ENCODE data around the gene PAX6. TPM values are rescaled to one million over a fixed set of nuclear protein-coding genes. Genes with fewer than 3 reads are reported as not detected.

PAX6 gene
- total RNA-seq, 1 experiment from 2014 or later, result 29.0 TPM

DNA sequence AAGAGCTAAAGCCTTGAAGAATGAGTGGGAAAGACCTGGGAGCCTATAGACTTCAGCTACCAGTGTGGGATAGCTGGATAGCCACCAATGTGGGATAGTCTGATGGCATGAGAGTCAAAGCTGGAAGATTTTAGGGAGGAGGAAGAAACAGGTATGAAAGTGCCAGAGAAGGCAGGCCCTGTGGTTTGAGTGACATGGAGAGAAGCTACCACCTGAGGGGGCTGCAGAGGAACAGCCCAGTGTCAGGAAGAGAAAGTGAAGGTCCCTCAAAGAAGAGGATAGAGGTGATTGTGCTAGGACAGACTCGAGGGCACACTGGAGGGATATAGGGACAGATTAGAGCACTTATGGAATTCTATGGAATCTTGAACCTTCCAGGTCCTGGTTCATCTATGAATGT lies 23.1 kb upstream of the PAX6 start:
- no peaks in the 10 kb centered on the region for H3K36me3 ChIP-seq (ENCODE audit: low read depth)
- no peaks in the 10 kb centered on the region for H3F3A ChIP-seq (ENCODE audit: insufficient read depth, low read depth)
- BruUV-seq (replicated peaks), result no TSS peak
- no peaks in the 10 kb centered on the region for H3K4me1 ChIP-seq (replicated peaks; ENCODE audit: insufficient read depth)
- H3K4me3 ChIP-seq, result no peak overlapping the region
- H3K79me2 ChIP-seq (ENCODE audit: low read depth), result no peaks in the 10 kb centered on the region
- no peak for TF ChIP-seq EZH2 (IDR thresholded peaks at IDR 0.05; ENCODE audit: low read depth)
- TF ChIP-seq, protein P1, sequence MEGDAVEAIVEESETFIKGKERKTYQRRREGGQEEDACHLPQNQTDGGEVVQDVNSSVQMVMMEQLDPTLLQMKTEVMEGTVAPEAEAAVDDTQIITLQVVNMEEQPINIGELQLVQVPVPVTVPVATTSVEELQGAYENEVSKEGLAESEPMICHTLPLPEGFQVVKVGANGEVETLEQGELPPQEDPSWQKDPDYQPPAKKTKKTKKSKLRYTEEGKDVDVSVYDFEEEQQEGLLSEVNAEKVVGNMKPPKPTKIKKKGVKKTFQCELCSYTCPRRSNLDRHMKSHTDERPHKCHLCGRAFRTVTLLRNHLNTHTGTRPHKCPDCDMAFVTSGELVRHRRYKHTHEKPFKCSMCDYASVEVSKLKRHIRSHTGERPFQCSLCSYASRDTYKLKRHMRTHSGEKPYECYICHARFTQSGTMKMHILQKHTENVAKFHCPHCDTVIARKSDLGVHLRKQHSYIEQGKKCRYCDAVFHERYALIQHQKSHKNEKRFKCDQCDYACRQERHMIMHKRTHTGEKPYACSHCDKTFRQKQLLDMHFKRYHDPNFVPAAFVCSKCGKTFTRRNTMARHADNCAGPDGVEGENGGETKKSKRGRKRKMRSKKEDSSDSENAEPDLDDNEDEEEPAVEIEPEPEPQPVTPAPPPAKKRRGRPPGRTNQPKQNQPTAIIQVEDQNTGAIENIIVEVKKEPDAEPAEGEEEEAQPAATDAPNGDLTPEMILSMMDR (conservative IDR thresholded peaks at IDR 0.05), result no peak
- H4K20me1 ChIP-seq (ENCODE audit: insufficient read depth), result no peaks in the 10 kb centered on the region
- H3K9me3 ChIP-seq (ENCODE audit: insufficient read depth, low read depth), result no peaks in the 10 kb centered on the region
- ChIA-PET CTCF (no interaction called here), POLR2A (ENCODE audit: unreplicated experiment) (interaction anchor here (0.6 kb wide), 1 partner anchor 126 kb away, joined by 5 read pairs; no protein-coding TSS in a partner anchor)
- intact Hi-C loops (cut with micrococcal nuclease; ENCODE audit: unreplicated experiment), result no loop called here
- H3K4me2 ChIP-seq, result no peak overlapping the region
- H3K27me3 ChIP-seq (ENCODE audit: insufficient read depth, low read depth), result no peaks in the 10 kb centered on the region
- H3K9me2 ChIP-seq (ENCODE audit: insufficient read depth), result no peaks in the 10 kb centered on the region; the same call in 1 of the 2 replicates
- no peak overlapping the region for H3K27ac ChIP-seq
- H2AFZ ChIP-seq, result no peak overlapping the region
- DNase-seq, result no peak

DNA sequence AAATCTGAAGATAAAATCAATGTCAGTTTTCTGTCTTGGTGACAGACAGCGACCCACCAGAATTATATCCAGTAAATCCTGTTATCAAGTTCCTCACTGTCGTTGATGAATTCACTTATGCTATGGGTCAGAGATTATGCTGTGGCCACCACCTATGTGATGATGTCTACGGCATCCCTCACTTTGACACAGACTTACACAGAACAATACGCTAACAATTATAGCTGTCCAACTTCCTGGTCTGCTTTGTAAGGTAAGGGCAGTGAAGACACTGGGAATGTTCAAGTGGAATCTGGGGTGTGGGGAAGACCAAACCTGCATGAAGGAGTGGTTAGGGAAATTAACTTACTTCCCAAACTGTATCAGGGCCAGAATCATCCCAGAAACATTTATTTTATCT lies 19.3 kb upstream of the PAX6 start:
- intact Hi-C loops (cut with micrococcal nuclease; ENCODE audit: unreplicated experiment), result no loop called here
- no peak overlapping the region for H3K27ac ChIP-seq
- H3K9me2 ChIP-seq (ENCODE audit: insufficient read depth), result no peaks in the 10 kb centered on the region; the same call in 1 of the 2 replicates
- no peaks in the 10 kb centered on the region for H3K27me3 ChIP-seq (ENCODE audit: insufficient read depth, low read depth)
- ChIA-PET POLR2A (ENCODE audit: unreplicated experiment) (no interaction called here), CTCF (interaction anchor here (0.6 kb wide), 1 partner anchor 177 kb away, joined by 3 read pairs; no protein-coding TSS in a partner anchor)
- no peaks in the 10 kb centered on the region for H3K36me3 ChIP-seq (ENCODE audit: low read depth)
- no peak overlapping the region for H2AFZ ChIP-seq
- no TSS peak for BruUV-seq (replicated peaks)
- no peaks in the 10 kb centered on the region for H3K9me3 ChIP-seq (ENCODE audit: insufficient read depth, low read depth)
- no peaks in the 10 kb centered on the region for H4K20me1 ChIP-seq (ENCODE audit: insufficient read depth)
- H3K79me2 ChIP-seq (ENCODE audit: low read depth), result no peaks in the 10 kb centered on the region
- no peak for TF ChIP-seq EZH2 (IDR thresholded peaks at IDR 0.05; ENCODE audit: low read depth)
- TF ChIP-seq, protein P1 (conservative IDR thresholded peaks at IDR 0.05), result no peak
- H3K4me1 ChIP-seq (replicated peaks; ENCODE audit: insufficient read depth), result no peaks in the 10 kb centered on the region
- H3K4me3 ChIP-seq, result no peak overlapping the region
- no peak overlapping the region for H3K4me2 ChIP-seq
- no peak for DNase-seq
- H3F3A ChIP-seq (ENCODE audit: insufficient read depth, low read depth), result no peaks in the 10 kb centered on the region

DNA sequence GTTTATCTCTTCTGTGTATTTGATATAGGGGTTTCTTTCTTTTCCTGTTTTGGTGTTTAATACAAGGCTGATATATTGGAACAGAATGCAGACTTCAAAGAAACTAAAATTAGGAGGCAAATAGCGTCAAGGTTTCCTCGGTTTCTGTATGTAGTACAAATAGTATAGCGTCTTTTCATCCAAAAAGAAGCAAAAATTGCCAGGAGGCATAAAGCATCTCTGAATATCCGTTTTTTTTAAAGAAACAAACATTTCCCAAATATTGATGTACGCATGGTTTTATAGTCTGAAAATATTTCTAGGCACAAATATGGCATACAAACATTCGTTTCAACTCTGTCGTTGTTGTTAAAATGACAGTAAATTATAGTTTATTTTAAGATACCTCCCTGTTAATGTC lies 17.1 kb upstream of the PAX6 start:
- POLR2A ChIA-PET (ENCODE audit: unreplicated experiment), result no interaction called here

More for the DNA sequence above, 17.1 kb upstream of the PAX6 start:
- CTCF ChIA-PET, result no interaction called here
- Histone ChIP-seq H3F3A (ENCODE audit: insufficient read depth, low read depth) (no peaks in the 10 kb centered on the region), H2AFZ (no peak overlapping the region), H3K27me3 (ENCODE audit: insufficient read depth, low read depth) (no peaks in the 10 kb centered on the region), H3K36me3 (ENCODE audit: low read depth) (no peaks in the 10 kb centered on the region), H3K27ac (no peak overlapping the region), H3K4me1 (replicated peaks; ENCODE audit: insufficient read depth) (no peaks in the 10 kb centered on the region), H3K4me3 (no peak overlapping the region), H3K9me3 (ENCODE audit: insufficient read depth, low read depth) (no peaks in the 10 kb centered on the region), H3K4me2 (no peak overlapping the region), H3K79me2 (ENCODE audit: low read depth) (no peaks in the 10 kb centered on the region), H4K20me1 (ENCODE audit: insufficient read depth) (no peaks in the 10 kb centered on the region), H3K9me2 (ENCODE audit: insufficient read depth) (no peaks in the 10 kb centered on the region; the same call in 1 of the 2 replicates)
- TF ChIP-seq, protein P1 (conservative IDR thresholded peaks at IDR 0.05), result no peak
- TF ChIP-seq EZH2 (IDR thresholded peaks at IDR 0.05; ENCODE audit: low read depth), result no peak
- BruUV-seq (replicated peaks), result no TSS peak
- DNase-seq, result no peak
- intact Hi-C loops (cut with micrococcal nuclease; ENCODE audit: unreplicated experiment), result no loop called here

All from PC-9 (cell line).